ENCODE measurements around the gene TOX3.

The TOX3 gene

GRCh38 chr16:52389045-52389444 lies 157.9 kb downstream of the TOX3 start:
- H3K36me3 ChIP-seq: no peaks in the 10 kb centered on the region
- DNase-seq: no peak

More at GRCh38 chr16:52389045-52389444, 157.9 kb downstream of the TOX3 start:
- no peak for TF ChIP-seq CTCF (IDR thresholded peaks at IDR 0.05)
- Histone ChIP-seq H3K27ac (no peak overlapping the region), H3K4me1 (no peaks in the 10 kb centered on the region), H3K27me3 (no peaks in the 10 kb centered on the region), H3K9me3 (no peaks in the 10 kb centered on the region), H3K4me3 (no peak overlapping the region)
- intact Hi-C loops (cut with DNase I; ENCODE audit: low total_unique reads): no loop called here
